T-helper 2 cell treated with Interferon-gamma antibody and Interleukin-4, amounts not matched to agents 100 ng/mL and 5 ng/mL, for 36 hours (primary cell): ENCODE measurements around the gene RBM39. TPM values are rescaled to one million over a fixed set of nuclear protein-coding genes. Genes with fewer than 3 reads are reported as not detected.
"Not testable (repeated sequence)": the region's sequence is repeated elsewhere in the genome, so short reads cannot be mapped to it uniquely, and the experiment has no call there.

Source experiments
- intact Hi-C: fragments of 100-400 bp; cut with micrococcal nuclease; formaldehyde crosslinking; loops from one replicate; pipeline ENCODE4 v1.15.1; 2023
- total RNA-seq: library from RNA; stranded (reverse); gene quantifications from 2 replicates; pipeline ENCODE4 v1.2.3, GENCODE V29; 2022

The RBM39 gene
- total RNA-seq: 398 and 400 TPM in 2 replicates

GRCh38 chr20:35741892-35742740 lies at the start of gene RBM39:
TSS of gene RBM39 (minus strand) at chr20:35742260. CDS start at chr20:35740874, 1,386 bp downstream.
- intact Hi-C loops: loop anchor here (1.0 to 5.0 kb wide), 8 partner anchors 30 to 495 kb away; partner anchors contain the start of genes AAR2, CPNE1, NFS1 and PHF20

- intact Hi-C loops: no loop called here
These were observed 49.8 kb upstream of the RBM39 start for GRCh38 chr20:35791821-35792220.

GRCh38 chr20:35791097-35791496 lies 49.0 kb upstream of the RBM39 start:
- intact Hi-C loops: no loop called here

- intact Hi-C loops: no loop called here
These were observed 46.7 kb upstream of the RBM39 start for GRCh38 chr20:35788796-35789195.

GRCh38 chr20:35785541-35785940 lies 43.5 kb upstream of the RBM39 start:
- intact Hi-C loops: not testable (repeated sequence)

GRCh38 chr20:35783811-35784210 lies 41.8 kb upstream of the RBM39 start:
- intact Hi-C loops: not testable (repeated sequence)

- intact Hi-C loops: no loop called here
These were observed 34.5 kb upstream of the RBM39 start for GRCh38 chr20:35776513-35777101.

GRCh38 chr20:35774391-35774790 lies 32.3 kb upstream of the RBM39 start:
- intact Hi-C loops: loop anchor here (5.0 kb wide), 2 partner anchors 232 to 1472 kb away; partner anchors contain the start of genes AHCY and ERGIC3

- intact Hi-C loops: loop anchor here (2.0 to 5.0 kb wide), 3 partner anchors 182 to 1471 kb away; partner anchors contain the start of genes AHCY, ERGIC3 and SCAND1
These were observed 31.2 kb upstream of the RBM39 start for GRCh38 chr20:35773154-35773751.

- intact Hi-C loops: loop anchor here (1.0 to 5.0 kb wide), 4 partner anchors 30 to 1470 kb away; partner anchors contain the start of genes AHCY, ERGIC3, RBM39 and SCAND1
These were observed 30.6 kb upstream of the RBM39 start for GRCh38 chr20:35772563-35773058.

- intact Hi-C loops: loop anchor here (1.0 to 5.0 kb wide), 4 partner anchors 30 to 1470 kb away; partner anchors contain the start of genes AHCY, ERGIC3, RBM39 and SCAND1
These were observed 29.9 kb upstream of the RBM39 start, which contains the start of gene PHF20 for GRCh38 chr20:35771689-35772562. TSS of gene PHF20 (plus strand) at chr20:35772015. CDS start at chr20:35801523, 29,508 bp downstream.

- intact Hi-C loops: loop anchor here (5.0 kb wide), 2 partner anchors 229 to 1469 kb away; partner anchors contain the start of genes AHCY and ERGIC3
These were observed 29.3 kb upstream of the RBM39 start for GRCh38 chr20:35771367-35771688.

- intact Hi-C loops: loop anchor here (2.0 kb wide), 1 partner anchor 150 kb away; no protein-coding TSS in a partner anchor
These were observed 26.9 kb upstream of the RBM39 start for GRCh38 chr20:35768731-35769664.

- intact Hi-C loops: loop anchor here (2.0 kb wide), 1 partner anchor 149 kb away; no protein-coding TSS in a partner anchor
These were observed 25.8 kb upstream of the RBM39 start for GRCh38 chr20:35767683-35768481.

- intact Hi-C loops: no loop called here
These were observed 24.8 kb upstream of the RBM39 start for GRCh38 chr20:35766843-35767242.

- intact Hi-C loops: not testable (repeated sequence)
These were observed 22.9 kb upstream of the RBM39 start for GRCh38 chr20:35764936-35765335.

- intact Hi-C loops: no loop called here
These were observed 20.4 kb upstream of the RBM39 start for GRCh38 chr20:35762461-35762860.

GRCh38 chr20:35761548-35761947 lies 19.5 kb upstream of the RBM39 start:
- intact Hi-C loops: not testable (repeated sequence)
